HCT116 (cell line): ENCODE data around the gene REG1A.

Experiments used
- CEBPB ChIP-seq: IDR thresholded peaks from 2 replicates; pipeline ENCODE4 v1.6.1; 2012; ENCODE audit warnings: low read depth
- CTCF ChIP-seq, 3 experiments: fragments of 200-600 bp in 1 of 3; sonication (generic) in 1 of 3; IDR thresholded peaks in 2 of 3; conservative IDR thresholded peaks in 1 of 3; 2 replicates each; pipeline ENCODE4 v1.5.1; 2012 to 2017; ENCODE audit warnings: low read depth in 2 of 3, low read length in 2 of 3, antibody characterized with exemption in 1 of 3, borderline replicate concordance in 1 of 3, control low read depth in 1 of 3, mild to moderate bottlenecking in 1 of 3, mixed read lengths in 1 of 3, mixed run types in 1 of 3, moderate library complexity in 1 of 3; ENCODE audit not compliant: insufficient read depth in 1 of 3
- ELF1 ChIP-seq: IDR thresholded peaks from 2 replicates; pipeline ENCODE4 v1.6.1; 2012; ENCODE audit warnings: low read depth, borderline replicate concordance
- EZH2 ChIP-seq: fragments of 200-600 bp; sonication (generic); IDR thresholded peaks from 2 replicates; pipeline ENCODE4 v1.6.1; 2017; ENCODE audit warnings: antibody characterized with exemption, mixed run types
- EZH2phosphoT487 ChIP-seq: fragments of 200-600 bp; IDR thresholded peaks from 2 replicates; pipeline ENCODE4 v1.6.1; 2018; ENCODE audit warnings: antibody characterized with exemption, borderline replicate concordance
- JUND ChIP-seq: IDR thresholded peaks from 2 replicates; pipeline ENCODE4 v1.6.1; 2012
- POLR2A ChIP-seq: IDR thresholded peaks from 2 replicates; pipeline ENCODE4 v1.7.0; 2011; ENCODE audit warnings: borderline replicate concordance; ENCODE audit not compliant: insufficient read depth, insufficient read length; ENCODE audit errors: extremely low read depth
- POLR2AphosphoS5 ChIP-seq: IDR thresholded peaks from 2 replicates; pipeline ENCODE4 v1.6.1; 2011; ENCODE audit warnings: mild to moderate bottlenecking, low read depth, low read length, moderate library complexity
- RAD21 ChIP-seq: IDR thresholded peaks from 2 replicates; pipeline ENCODE4 v1.6.1; 2012; ENCODE audit warnings: low read depth, mild to moderate bottlenecking
- REST ChIP-seq: IDR thresholded peaks from 2 replicates; pipeline ENCODE4 v1.6.1; 2012; ENCODE audit warnings: low read depth
- SIN3A ChIP-seq: IDR thresholded peaks from 2 replicates; pipeline ENCODE4 v1.6.1; 2012; ENCODE audit warnings: low read depth
- SRF ChIP-seq: IDR thresholded peaks from 2 replicates; pipeline ENCODE4 v1.6.1; 2012; ENCODE audit warnings: low read depth
- ZBTB33 ChIP-seq: IDR thresholded peaks from 2 replicates; pipeline ENCODE4 v1.6.1; 2011; ENCODE audit warnings: mild to moderate bottlenecking, low read length, moderate library complexity; ENCODE audit not compliant: insufficient replicate concordance; ENCODE audit errors: extremely low read depth
- ZFX ChIP-seq: fragments of 450-650 bp; IDR thresholded peaks from 2 replicates; pipeline ENCODE4 v1.6.1; 2017

- TF ChIP-seq CTCF (IDR thresholded peaks at IDR 0.05 in 2 of 3, conservative IDR thresholded peaks at IDR 0.05 in 1 of 3; ENCODE audit: borderline replicate concordance in 1 of 3, insufficient read depth in 1 of 3, low read depth in 2 of 3, low read length in 2 of 3) (no peak), JUND (no peak), POLR2A (no peak), EZH2 (no peak), ZBTB33 (no peak), CEBPB (no peak), EZH2phosphoT487 (no peak), REST (no peak), RAD21 (no peak), SRF (no peak), ZFX (no peak), POLR2AphosphoS5 (no peak), SIN3A (no peak), ELF1 (no peak)
These were observed 19.3 kb upstream of the REG1A start for GRCh38 chr2:79101024-79101423.
